Bone marrow (tissue), 2 donors: ENCODE measurements around the gene TJP1.
"Not testable (repeated sequence)": the region's sequence is repeated elsewhere in the genome, so short reads cannot be mapped to it uniquely, and the experiment has no call there.

Experiments
- DNase-seq, 2 donors: peaks; one replicate each; lab custom pipeline; 2025; lab: John Stamatoyannopoulos, UW

The TJP1 gene

GRCh38 chr15:29753506-29753905, 68.8 kb downstream of the TJP1 start:
- DNase-seq, result no peak

- DNase-seq, result no peak
These were observed 71.5 kb downstream of the TJP1 start for GRCh38 chr15:29750754-29751153.

GRCh38 chr15:29749365-29750086, 72.7 kb downstream of the TJP1 start:
- no peak for DNase-seq

GRCh38 chr15:29747837-29748417, 74.3 kb downstream of the TJP1 start:
- DNase-seq, result no peak

GRCh38 chr15:29743475-29743874, 78.8 kb downstream of the TJP1 start:
- no peak for DNase-seq

GRCh38 chr15:29740692-29741311, 81.5 kb downstream of the TJP1 start:
- DNase-seq, result no peak

- DNase-seq, result no peak
These were observed 85.6 kb downstream of the TJP1 start for GRCh38 chr15:29736744-29737020.

GRCh38 chr15:29736012-29736743, 86.1 kb downstream of the TJP1 start:
- no peak for DNase-seq

GRCh38 chr15:29734917-29735572, 87.2 kb downstream of the TJP1 start:
- DNase-seq, result no peak

GRCh38 chr15:29731865-29732264, 90.4 kb downstream of the TJP1 start:
- DNase-seq, result no peak

- not testable (repeated sequence) for DNase-seq
These were observed 91.8 kb downstream of the TJP1 start for GRCh38 chr15:29730471-29730870.

GRCh38 chr15:29728418-29728817, 93.8 kb downstream of the TJP1 start:
- DNase-seq, result no peak

- DNase-seq, result no peak
These were observed 94.4 kb downstream of the TJP1 start for GRCh38 chr15:29727871-29728270.

- DNase-seq, result no peak
These were observed 95.7 kb downstream of the TJP1 start for GRCh38 chr15:29726553-29726952.

- DNase-seq, result no peak
These were observed 98.2 kb downstream of the TJP1 start for GRCh38 chr15:29724026-29724425.

- no peak for DNase-seq
These were observed 108.5 kb downstream of the TJP1 start for GRCh38 chr15:29713784-29714183.

GRCh38 chr15:29712149-29712885, 110.0 kb downstream of the TJP1 start:
- DNase-seq, result no peak

- no peak for DNase-seq
These were observed 110.7 kb downstream of the TJP1 start for GRCh38 chr15:29711531-29711930.

GRCh38 chr15:29708519-29708918, 113.7 kb downstream of the TJP1 start:
- no peak for DNase-seq

GRCh38 chr15:29704950-29705597, 117.2 kb downstream of the TJP1 start:
- DNase-seq, result no peak

- DNase-seq, result no peak
These were observed 121.1 kb downstream of the TJP1 start for GRCh38 chr15:29701151-29701550.
